SKM-1 (cell line): ENCODE results near the gene KANK3.
"Not testable (repeated sequence)": the region's sequence is repeated elsewhere in the genome, so short reads cannot be mapped to it uniquely, and the experiment has no call there.

Source experiments
- DNase-seq: peaks from one replicate; lab custom pipeline; 2025; ENCODE audit not compliant: unreplicated experiment; lab: John Stamatoyannopoulos, UW

The KANK3 gene

DNA sequence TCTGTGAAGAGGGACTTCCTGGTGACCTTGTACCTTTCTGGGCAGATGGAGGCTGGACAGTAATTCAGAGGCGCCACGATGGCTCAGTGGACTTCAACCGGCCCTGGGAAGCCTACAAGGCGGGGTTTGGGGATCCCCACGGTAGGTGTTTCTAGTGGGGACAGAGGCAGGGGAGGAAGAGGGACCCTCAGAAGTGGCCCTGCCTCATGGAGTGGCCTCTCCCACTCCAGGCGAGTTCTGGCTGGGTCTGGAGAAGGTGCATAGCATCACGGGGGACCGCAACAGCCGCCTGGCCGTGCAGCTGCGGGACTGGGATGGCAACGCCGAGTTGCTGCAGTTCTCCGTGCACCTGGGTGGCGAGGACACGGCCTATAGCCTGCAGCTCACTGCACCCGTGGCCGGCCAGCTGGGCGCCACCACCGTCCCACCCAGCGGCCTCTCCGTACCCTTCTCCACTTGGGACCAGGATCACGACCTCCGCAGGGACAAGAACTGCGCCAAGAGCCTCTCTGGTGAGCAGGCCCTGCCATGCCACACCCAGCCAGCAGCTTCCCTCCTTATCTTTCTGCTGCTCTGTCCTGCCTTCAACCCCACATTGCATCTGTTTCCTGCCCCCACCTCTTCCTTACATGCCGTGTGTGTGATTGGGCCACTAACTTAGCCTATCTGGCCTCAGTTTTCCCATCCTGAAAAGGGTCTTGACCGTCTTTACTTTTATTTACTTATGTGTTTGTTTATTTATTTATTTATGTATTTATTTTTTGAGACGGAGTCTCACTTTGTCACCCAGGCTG is 28.1 kb upstream of the KANK3 start:
- DNase-seq = no peak

DNA sequence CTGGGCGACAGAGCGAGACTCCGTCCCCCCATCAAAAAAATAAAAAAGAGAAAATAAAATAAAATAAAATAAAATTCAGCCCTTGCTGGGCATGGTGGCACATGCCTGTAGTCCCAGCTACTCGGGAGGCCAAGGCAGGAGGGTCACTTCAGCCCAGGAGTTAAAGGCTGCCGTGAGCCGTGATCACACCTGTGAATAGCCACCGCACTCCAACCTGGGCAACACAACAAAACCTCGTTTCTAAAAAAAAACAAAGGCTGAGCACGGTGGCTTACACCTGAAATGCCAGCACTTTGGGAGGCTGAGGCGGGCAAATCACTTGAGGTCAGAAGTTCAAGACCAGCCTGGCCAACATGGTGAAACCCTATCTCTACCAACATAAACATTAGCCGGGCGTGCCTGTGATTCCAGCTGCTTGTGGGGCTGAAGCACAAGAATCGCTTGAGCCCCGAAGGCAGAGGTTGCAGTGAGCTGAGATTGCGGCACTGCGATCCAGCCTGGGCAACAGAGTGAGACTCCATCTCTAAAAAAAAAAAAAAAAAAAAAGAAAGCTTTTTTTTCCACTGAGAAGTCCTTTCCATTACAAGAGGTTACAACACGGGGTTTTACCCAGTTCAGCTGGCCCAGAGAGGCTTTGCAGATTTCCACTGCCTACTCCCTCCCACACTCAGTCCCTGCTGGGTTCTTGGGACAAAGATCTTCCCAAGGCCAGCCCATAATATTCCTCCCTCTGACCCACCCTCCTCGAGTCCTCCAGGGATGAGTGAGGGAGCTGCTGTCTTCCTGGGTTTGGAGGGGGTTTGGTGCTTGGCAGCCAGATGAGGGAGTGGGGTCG is 27.3 kb upstream of the KANK3 start:
- DNase-seq = no peak

DNA sequence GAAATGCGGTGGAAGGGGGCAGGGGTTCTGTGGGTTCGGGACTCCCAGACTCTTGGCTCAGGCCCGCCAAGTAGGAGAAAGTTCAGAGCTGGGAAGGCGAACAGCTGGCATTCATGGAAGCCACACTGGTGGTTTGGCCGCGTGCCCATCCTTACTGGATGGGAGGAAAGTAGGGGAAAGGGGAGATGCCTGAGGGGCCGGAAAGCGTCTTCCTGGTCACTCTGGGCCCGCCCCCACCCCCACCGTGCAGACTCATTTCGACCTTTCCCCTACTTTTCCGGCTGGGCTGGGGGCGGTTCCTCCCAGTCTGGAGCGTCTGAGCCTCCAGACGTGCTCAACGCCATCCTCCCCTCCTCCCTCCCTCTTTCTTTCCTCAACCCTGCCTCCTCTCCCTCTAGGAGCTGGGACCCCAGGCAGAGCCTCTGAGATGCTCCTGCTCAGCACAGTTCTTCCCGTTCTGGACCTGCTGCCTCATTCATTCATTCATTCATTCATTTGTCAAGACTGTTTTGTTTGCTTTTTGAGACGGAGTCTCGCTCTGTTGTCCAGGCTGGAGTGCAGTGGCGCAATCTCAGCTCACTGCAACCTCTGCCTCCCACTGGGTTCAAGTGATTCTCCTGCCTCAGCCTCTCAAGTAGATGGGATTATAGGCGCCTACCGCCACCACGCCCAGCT is 24.4 kb upstream of the KANK3 start:
- DNase-seq = no peak

DNA sequence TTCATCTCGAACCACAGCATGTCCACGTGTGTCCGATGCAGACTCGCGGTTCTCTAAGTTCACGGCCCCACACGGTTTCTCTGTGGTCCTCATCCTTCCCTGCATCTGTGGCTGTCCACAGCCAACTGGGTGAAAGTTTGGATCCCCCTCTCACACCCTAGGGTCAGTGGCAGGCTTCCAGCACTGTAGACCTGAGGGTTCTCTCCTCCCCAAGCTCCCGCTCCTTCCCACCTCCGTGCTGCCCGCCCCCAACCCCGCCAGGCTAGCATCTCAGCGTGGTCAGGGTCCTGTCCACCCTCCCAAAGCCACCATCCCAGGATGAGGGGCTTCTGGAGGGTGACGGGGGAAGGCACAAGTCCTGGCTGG is 23.9 kb upstream of the KANK3 start:
- no peak for DNase-seq

DNA sequence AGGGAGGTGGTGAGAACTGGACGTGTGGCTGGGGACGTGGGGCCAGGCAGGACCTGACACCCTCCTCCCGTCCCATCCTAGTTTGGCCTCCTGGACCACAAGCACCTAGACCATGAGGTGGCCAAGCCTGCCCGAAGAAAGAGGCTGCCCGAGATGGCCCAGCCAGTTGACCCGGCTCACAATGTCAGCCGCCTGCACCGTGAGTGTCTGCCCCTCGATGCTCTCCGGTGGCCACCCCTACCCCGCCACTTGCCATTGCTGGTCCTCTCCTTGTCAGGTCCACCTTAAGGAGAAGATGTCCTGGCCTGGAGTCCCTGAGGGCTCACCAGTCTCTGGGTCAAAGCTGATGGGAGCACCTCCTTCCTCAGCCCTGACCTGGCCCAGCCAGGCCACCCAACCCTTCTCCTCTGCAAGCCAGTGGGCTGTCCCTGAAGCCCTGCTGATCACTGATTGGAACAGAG is 23.1 kb upstream of the KANK3 start:
- no peak for DNase-seq

DNA sequence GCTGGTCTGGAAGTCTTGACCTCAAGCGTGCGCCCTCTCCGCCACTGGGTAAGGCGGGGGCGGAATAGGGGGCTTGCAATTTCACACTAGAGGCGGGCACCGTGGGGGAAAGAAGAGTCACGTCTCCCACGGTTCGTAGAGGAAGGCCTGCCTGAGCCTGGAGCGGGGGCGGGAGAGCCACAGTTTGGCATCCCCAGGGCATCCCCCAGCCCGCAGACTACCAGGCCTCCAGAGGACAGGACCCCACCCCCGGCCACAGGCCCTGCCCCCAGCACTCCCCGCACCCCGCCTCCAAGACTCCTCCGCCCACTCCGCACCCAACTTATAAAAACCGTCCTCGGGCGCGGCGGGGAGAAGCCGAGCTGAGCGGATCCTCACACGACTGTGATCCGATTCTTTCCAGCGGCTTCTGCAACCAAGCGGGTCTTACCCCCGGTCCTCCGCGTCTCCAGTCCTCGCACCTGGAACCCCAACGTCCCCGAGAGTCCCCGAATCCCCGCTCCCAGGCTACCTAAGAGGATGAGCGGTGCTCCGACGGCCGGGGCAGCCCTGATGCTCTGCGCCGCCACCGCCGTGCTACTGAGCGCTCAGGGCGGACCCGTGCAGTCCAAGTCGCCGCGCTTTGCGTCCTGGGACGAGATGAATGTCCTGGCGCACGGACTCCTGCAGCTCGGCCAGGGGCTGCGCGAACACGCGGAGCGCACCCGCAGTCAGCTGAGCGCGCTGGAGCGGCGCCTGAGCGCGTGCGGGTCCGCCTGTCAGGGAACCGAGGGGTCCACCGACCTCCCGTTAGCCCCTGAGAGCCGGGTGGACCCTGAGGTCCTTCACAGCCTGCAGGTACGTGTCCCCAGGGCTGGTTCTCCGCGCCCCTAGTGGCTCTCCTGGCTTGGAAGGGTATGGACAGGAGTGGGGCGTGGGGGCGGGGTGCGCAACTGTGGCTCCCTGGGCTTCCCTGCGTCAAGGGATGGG is 21.0 kb upstream of the KANK3 start, which contains the start of gene ANGPTL4:
Gene ANGPTL4, plus strand, starts transcription at position 353 of the 969 bp plus-strand sequence. Its CDS starts 167 bp downstream, at position 520.
- no peak for DNase-seq

DNA sequence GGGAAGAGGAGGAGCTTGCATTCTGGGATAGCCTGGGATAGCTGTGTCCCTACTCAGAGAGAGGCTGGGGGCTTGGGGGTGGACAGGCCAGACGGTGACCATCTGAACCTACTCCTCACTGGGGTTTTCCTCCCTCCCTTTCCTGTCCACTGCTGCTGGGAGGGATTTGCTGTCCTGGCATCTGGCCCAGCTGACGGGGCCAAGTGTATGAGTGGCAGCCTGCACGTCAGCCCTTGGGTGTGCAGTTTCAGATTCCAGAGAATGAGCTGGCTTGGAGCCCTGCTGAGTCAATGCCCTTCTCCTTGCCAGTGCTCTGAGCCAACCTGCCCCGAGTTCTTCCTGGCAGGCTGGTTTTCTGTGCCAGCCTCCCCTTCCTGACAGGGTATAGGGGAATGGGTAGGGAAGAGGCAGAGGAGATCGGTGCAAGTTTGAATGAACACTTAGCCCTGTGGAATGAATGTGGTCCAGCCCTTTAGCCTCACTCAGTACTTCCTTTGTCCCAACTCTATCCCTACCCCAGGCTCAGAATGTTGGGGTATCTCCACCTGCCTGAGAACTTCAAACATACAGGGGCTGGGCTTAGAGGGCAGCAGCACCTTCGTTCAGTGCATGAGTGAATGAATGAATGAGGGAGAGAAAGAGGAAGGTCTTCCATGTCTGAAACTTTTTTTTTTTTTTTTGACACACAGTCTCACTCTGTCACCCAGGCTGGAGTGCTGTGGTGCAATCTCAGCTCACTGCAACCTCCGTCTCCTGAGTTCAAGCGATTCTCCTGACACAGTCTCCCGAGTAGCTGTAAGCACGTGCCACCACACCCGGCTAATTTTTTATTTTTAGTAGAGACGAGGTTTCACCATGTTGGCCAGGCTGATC is 19.1 kb upstream of the KANK3 start:
- no peak for DNase-seq

DNA sequence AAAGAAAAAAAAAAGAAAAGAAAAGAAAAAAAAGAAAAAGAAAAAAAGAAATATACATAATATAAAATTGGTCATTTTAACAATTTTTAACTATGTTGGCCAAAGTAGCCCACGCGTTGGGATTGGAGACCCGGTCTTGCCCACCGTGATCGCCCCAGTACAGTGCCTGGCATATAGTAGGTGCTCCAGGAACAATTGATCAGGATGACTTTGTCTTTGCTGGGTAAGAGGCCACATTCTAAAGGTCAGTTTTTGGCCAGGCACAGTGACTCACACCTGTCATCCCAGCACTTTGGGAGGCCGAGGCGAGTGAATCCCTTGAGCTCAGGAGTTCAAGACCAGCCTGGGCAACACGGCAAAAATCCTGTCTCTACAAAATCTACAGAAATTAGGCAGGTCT is 17.1 kb upstream of the KANK3 start:
- DNase-seq = no peak

DNA sequence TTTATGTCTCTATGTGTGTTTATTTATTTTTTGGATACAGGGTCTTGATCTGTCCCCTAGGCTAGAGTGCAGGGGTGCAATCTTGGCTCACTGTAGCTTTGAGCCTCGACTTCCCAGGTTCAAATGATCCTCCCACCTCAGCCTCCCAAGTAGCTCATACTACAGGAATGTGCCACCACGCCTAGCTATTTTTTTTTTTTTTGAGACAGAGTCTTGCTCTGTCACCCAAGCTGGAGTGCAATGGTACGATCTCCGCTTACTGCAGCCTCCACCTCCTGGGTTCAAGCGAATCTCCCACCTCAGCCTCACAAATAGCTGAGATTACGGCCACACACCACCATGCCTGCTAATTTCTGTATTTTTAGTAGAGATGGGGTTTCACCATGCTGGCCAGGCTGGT is 15.9 kb upstream of the KANK3 start:
- DNase-seq = no peak

DNA sequence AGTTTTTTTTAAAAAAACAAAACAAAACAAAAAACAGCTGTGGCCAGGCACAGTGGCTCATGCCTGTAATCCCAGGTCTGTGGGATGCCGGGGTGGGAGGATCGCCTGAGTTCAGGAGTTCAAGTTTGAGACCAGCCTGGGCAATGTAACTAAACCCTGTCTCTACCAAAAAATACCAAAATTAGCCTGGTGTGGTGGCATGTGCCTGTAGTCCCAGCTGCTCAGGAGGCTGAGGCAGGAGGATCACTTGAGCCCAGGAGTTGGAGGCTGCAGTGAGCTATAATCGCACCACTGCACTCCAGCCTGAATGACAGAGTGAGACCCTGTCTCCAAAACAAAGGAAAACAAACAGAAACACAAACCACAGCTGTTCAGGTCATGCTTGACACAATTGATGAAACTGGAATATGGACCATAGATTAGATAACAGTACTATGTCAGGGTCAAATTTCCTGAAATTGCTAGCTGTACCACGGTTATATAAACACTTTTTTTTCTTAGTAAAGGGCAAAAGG is 14.0 kb upstream of the KANK3 start:
- no peak for DNase-seq

DNA sequence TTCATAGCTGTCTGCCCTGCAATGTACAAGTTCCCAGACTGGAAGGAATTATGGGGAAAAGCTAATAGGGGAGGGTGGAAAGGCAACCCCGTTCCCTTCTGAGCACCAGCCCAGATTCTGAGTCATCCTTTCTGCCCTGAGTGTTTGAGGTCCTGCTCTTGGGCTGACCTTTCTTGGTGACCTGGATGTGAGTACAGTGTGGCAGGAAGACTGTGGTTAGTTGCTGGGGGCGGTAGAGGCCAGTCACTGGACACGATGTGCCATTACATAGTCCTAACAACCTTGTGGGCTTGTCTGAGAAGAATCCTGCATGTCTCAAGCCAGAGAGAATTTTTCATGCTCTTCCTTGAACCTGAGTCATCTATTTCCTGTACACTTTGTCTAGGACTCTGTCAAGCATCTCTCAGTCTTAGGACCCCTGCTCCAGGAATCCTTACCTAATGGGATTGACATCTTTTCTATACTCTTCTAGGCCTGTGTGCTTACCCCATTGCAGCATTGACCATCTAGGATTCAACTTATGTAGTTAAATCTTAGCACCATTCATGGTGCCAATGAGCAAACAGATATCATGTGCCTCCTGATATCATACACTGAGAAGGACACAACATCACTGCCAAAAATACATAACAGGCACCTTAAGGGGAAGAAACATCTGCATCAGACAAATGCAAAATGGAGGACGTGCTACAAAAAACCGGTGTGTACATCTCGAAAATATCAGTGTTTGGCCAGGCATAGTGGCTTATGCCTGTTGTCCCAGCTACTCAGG is 12.8 kb upstream of the KANK3 start:
- peak; percentile 59 for DNase-seq

DNA sequence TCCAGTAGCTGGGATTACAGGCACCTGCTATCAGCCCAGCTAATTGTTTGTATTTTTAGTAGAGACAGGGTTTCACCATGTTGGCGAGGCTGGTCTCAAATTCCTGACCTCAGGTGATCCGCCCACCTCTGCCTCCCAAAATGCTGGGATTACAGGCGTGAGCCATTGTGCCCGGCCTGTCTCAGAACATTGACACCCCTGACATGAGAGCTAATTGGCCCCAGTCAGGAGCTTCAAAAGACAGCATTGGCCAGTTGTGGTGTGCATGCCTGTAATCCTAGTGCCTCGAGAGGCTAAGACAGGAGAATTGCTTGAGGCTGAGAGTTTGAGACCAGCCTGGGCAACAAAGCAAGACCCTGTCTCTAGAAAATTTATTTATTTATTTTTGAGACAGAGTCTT is 9.8 kb upstream of the KANK3 start:
- DNase-seq = not testable (repeated sequence)

DNA sequence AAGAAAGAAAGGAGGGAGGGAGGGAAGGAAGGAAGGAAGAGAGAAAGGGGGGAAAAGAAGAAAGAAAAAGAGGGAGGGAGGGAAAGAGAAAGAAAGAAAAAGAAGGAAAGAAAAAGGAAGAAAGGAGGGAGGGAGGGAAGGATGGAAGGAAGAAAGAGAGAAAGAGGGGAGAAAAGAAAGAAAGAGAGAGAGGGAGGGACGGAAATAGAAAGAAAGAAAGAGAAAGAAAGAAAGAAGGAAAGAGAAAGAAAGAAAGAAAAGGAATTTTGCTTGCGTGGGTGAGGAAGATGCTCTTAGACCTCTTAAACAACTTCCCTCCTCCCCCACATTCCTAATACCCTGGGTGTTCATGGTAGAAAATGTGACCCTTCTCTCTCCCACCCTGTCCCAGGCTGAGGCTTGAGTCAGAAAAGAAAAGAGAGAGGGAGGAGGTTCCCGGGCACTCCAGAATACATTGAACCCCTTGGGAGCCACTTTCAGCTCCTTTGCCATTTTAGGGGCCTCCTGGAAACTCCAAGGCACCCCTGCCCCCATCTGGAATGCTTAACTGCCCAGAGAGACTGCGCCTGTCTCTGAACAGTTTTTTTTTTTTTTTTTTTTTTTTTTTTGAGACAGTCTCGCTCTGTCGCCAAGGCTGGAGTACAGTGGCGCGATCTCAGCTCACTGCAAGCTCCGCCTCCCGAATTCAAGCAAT is 9.2 kb upstream of the KANK3 start:
- DNase-seq = no peak

DNA sequence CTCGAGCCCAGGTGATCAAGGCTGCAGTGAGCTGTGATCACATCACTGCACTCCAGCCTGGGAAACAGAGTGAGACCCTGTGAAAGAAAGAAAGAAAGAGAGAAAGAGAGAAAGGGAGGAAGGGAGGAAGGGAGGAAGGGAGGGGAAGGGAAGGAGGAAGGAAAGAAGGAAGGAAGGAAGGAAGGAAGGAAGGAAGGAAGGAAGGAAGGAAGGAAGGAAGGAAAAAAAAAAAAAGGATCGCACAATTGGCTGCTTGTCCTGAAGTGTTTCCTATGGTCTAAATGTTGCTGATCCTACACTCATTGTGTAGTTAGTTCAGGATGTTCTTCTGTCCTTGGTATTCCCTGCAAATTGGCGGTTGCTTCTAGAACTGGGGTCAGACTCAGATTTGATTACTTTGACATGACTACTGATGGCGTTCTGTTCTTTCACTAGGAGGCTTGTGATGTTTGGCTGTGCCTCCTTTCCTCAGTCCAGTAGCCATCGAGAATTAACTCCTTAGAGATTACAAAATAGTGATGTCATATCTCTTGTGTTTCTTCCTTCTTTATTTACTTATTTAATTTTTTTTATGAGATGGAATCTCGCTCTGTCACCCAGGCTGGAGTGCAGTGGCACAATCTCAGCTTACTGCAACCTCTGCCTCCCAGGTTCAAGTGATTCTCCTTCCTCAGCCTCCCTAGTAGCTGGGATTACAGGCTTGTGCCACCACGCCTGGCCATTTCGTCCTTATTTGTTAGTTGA is 6.7 kb upstream of the KANK3 start:
- DNase-seq = not testable (repeated sequence)

DNA sequence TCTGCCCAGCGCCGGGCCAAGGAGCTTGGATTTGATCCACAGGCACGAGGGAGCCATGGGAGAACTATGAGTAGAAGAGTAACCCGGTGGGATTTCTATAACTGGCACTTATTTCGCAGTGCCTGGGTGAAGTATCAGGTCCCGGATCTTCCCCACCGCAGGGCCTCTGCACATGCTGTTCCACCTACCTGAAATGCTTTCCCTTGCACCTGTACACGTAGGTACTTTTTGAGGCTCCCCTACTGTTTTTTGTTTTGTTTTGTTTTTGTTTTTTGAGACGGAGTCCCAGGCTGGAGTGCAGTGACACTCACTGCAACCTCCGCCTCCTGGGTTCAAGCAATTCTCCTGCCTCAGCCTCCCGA is 402 bp upstream of the KANK3 start:
- no peak for DNase-seq

DNA sequence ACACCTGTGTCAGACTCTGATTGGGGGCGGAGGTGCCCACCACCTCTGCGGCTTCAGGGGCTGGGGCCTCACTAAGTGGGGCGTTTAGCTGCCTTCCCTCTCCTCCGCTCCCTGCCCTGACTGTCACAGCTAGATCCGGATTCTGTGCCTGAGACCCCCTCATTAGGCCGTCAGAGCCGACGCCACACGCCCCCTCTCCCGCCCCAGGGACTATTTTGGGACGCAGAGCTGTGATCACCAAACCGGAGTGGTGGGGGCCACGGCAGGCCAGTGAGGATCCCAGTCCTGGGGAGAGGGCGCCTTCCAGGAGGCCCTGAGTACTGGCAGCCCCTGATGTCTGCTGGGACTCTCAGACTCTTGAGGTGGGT is 762 bp downstream of the KANK3 start:
- no peak for DNase-seq

DNA sequence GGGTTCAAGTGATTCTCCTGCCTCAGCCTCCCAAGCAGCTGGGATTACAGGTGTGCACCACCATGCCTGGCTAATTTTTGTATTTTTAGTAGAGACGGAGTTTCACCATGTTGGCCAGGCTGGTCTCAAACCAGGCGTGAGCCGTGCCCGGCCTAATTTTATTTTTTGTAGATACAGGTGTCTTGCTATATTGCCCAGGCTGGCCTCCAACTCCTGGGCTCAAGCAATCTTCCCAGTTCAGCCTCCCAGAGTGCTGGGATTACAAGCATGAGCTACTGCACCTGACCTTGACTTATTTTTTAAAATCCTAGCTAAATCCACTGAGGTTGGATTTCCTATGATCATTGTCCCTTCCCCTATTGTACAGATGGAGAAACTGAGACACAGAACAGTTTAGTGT is 1.6 kb downstream of the KANK3 start:
- DNase-seq = not testable (repeated sequence)
